GM23338 (cell line): Measurements from ENCODE around the gene LAS1L. TPM values are rescaled to one million over a fixed set of nuclear protein-coding genes. Genes with fewer than 3 reads are reported as not detected.

Experiments used
- ATAC-seq: fragments of 200-7000 bp; cut with Tn5 transposase; 3 replicates; pipeline ENCODE4 v1.9.1; 2020
- DNase-seq: peaks from one replicate; pipeline ENCODE4 v3.0.0-alpha.2; 2015; ENCODE audit warnings: low spot score
- H2AFZ ChIP-seq: fragments of 200-600 bp; sonication (generic); 2 replicates; pipeline ENCODE4 v1.8.0; 2016; ENCODE audit warnings: antibody characterized with exemption, mild to moderate bottlenecking, moderate library complexity
- H3F3A ChIP-seq: fragments of 200-600 bp; sonication (generic); replicated peaks from 2 replicates; pipeline ENCODE4 v1.8.0; 2017; ENCODE audit warnings: antibody characterized with exemption, mixed run types, low read depth
- H3K27ac ChIP-seq: fragments of 200-600 bp; sonication (generic); 2 replicates; pipeline ENCODE4 v1.6.1; 2016; ENCODE audit warnings: low read depth
- H3K27me3 ChIP-seq: fragments of 200-600 bp; sonication (generic); 2 replicates; pipeline ENCODE4 v1.8.0; 2016; ENCODE audit warnings: mild to moderate bottlenecking, mixed run types, moderate library complexity; ENCODE audit not compliant: insufficient read depth
- H3K36me3 ChIP-seq: fragments of 200-600 bp; sonication (generic); 2 replicates; pipeline ENCODE4 v1.8.0; 2016; ENCODE audit warnings: mild to moderate bottlenecking; ENCODE audit not compliant: insufficient read depth
- H3K4me1 ChIP-seq: fragments of 200-600 bp; sonication (generic); 2 replicates; pipeline ENCODE4 v1.8.0; 2016; ENCODE audit warnings: mild to moderate bottlenecking, moderate library complexity; ENCODE audit not compliant: insufficient read depth
- H3K4me2 ChIP-seq: fragments of 200-600 bp; sonication (generic); 2 replicates; pipeline ENCODE4 v1.7.1; 2017; ENCODE audit warnings: mixed run types
- H3K4me3 ChIP-seq: fragments of 200-600 bp; sonication (generic); 2 replicates; pipeline ENCODE4 v1.6.1; 2016; ENCODE audit warnings: mixed run types
- H3K79me2 ChIP-seq: fragments of 200-600 bp; sonication (generic); replicated peaks from 2 replicates; pipeline ENCODE4 v1.8.0; 2017; ENCODE audit warnings: mild to moderate bottlenecking; ENCODE audit not compliant: insufficient read depth
- H3K9me2 ChIP-seq: fragments of 200-600 bp; sonication (generic); 2 replicates; pipeline ENCODE4 v1.8.0; 2017; ENCODE audit not compliant: insufficient read depth
- H4K20me1 ChIP-seq: fragments of 200-600 bp; sonication (generic); replicated peaks from 2 replicates; pipeline ENCODE4 v1.8.0; 2017; ENCODE audit warnings: mild to moderate bottlenecking; ENCODE audit not compliant: insufficient read depth
- H3K27ac Mint-ChIP-seq: 2 replicates; pipeline ENCODE4 v1.8.0; 2020; ENCODE audit warnings: inconsistent platforms, mild to moderate bottlenecking, moderate library complexity, mixed read lengths
- H3K27me3 Mint-ChIP-seq: 3 replicates; pipeline ENCODE4 v1.8.0; 2022; ENCODE audit warnings: low read depth, mild to moderate bottlenecking, moderate library complexity, mixed read lengths, inconsistent platforms; ENCODE audit not compliant: insufficient read depth, poor library complexity
- H3K36me3 Mint-ChIP-seq: 3 replicates; pipeline ENCODE4 v1.8.0; 2021; ENCODE audit warnings: low read depth, mild to moderate bottlenecking, inconsistent platforms, moderate library complexity, mixed read lengths
- H3K4me1 Mint-ChIP-seq: 3 replicates; pipeline ENCODE4 v1.8.0; 2020; ENCODE audit warnings: mild to moderate bottlenecking, inconsistent platforms, mixed read lengths
- H3K4me3 Mint-ChIP-seq: 3 replicates; pipeline ENCODE4 v1.8.0; 2021; ENCODE audit warnings: moderate library complexity, mild to moderate bottlenecking, inconsistent platforms, mixed read lengths
- H3K9me3 Mint-ChIP-seq: 3 replicates; pipeline ENCODE4 v1.8.0; 2020; ENCODE audit warnings: moderate library complexity, mild to moderate bottlenecking, inconsistent platforms, mixed read lengths
- CREB1 ChIP-seq: fragments of 250-450 bp; sonication (Bioruptor Pico); IDR thresholded peaks from 2 replicates; pipeline ENCODE4 v1.5.0; 2020; ENCODE audit warnings: low read depth, mild to moderate bottlenecking, moderate library complexity
- CTCF ChIP-seq, 2 experiments: fragments of 200-600 bp in 1 of 2; sonication (generic) in 1 of 2; conservative IDR thresholded peaks; 2 replicates each; pipeline versions ENCODE4 v1.5.1 to v1.6.1; 2016 to 2017; ENCODE audit warnings: antibody characterized with exemption in 2 of 2, low read depth in 2 of 2, mild to moderate bottlenecking in 2 of 2, moderate library complexity in 1 of 2
- ETS1 ChIP-seq: IDR thresholded peaks from 2 replicates; pipeline ENCODE4 v1.6.1; 2016; ENCODE audit warnings: antibody characterized with exemption
- EZH2 ChIP-seq: fragments of 200-600 bp; sonication (generic); IDR thresholded peaks from one replicate; pipeline ENCODE4 v1.8.0; 2017; ENCODE audit warnings: antibody characterized with exemption, mild to moderate bottlenecking, low read depth; ENCODE audit not compliant: unreplicated experiment
- EZH2phosphoT487 ChIP-seq: fragments of 200-600 bp; sonication (generic); IDR thresholded peaks from one replicate; pipeline ENCODE4 v1.8.1; 2018; ENCODE audit warnings: antibody characterized with exemption; ENCODE audit not compliant: unreplicated experiment
- JUNB ChIP-seq: IDR thresholded peaks from one replicate; pipeline ENCODE4 v1.6.1; 2016; ENCODE audit warnings: antibody characterized with exemption; ENCODE audit not compliant: unreplicated experiment
- NANOG ChIP-seq: IDR thresholded peaks from 2 replicates; pipeline ENCODE4 v1.6.1; 2016; ENCODE audit warnings: antibody characterized with exemption, borderline replicate concordance
- POLR2AphosphoS5 ChIP-seq: IDR thresholded peaks from 2 replicates; pipeline ENCODE4 v1.6.1; 2016; ENCODE audit warnings: antibody characterized with exemption, low read depth
- REST ChIP-seq: IDR thresholded peaks from one replicate; pipeline ENCODE4 v1.6.1; 2018; ENCODE audit warnings: antibody characterized with exemption; ENCODE audit not compliant: unreplicated experiment
- STAT1 ChIP-seq: IDR thresholded peaks from one replicate; pipeline ENCODE4 v1.6.1; 2016; ENCODE audit warnings: antibody characterized with exemption; ENCODE audit not compliant: unreplicated experiment
- ZNF114 ChIP-seq: fragments of 250-450 bp; sonication (Bioruptor Pico); IDR thresholded peaks from 2 replicates; pipeline ENCODE4 v1.5.0; 2020; ENCODE audit warnings: mild to moderate bottlenecking, moderate library complexity
- ZNF331 ChIP-seq: fragments of 250-450 bp; sonication (Bioruptor Pico); IDR thresholded peaks from 2 replicates; pipeline ENCODE4 v1.5.0; 2020; ENCODE audit warnings: low read depth, mild to moderate bottlenecking, moderate library complexity
- ZNF462 ChIP-seq: fragments of 250-450 bp; sonication (Bioruptor Pico); IDR thresholded peaks from 2 replicates; pipeline ENCODE4 v1.5.0; 2020; ENCODE audit warnings: mild to moderate bottlenecking, moderate library complexity
- polyA plus RNA-seq: library from polyadenylated mRNA; unstranded; fragments of >200 nt; fragmentation: Nextera tagmentation; extraction: Ambion mirVana; gene quantifications from 2 replicates; pipeline ENCODE4 v1.2.1, GENCODE V29; 2016
- total RNA-seq: library from RNA; depleted of rRNA; stranded (reverse); fragments of >200 nt; shearing (Covaris generic); gene quantifications from 2 replicates; pipeline ENCODE4 v1.2.3, GENCODE V29; 2014

LAS1L gene
- total and polyA plus RNA-seq, 2 experiments from 2014 or later: 46.5 to 64.4 TPM

GRCh38 chrX:65491620-65492019, 43.0 kb downstream of the LAS1L start:
- no peaks in the 10 kb centered on the region for H3K27me3 Mint-ChIP-seq
- H3K9me2 ChIP-seq: no peaks in the 10 kb centered on the region
- H3K36me3 Mint-ChIP-seq: no peaks in the 10 kb centered on the region
- no peaks in the 10 kb centered on the region for H4K20me1 ChIP-seq
- H3K4me1 Mint-ChIP-seq: peaks cover 11% of the 10 kb centered on the region
- peaks cover 17% of the 10 kb centered on the region for H3K4me1 ChIP-seq
- no peak overlapping the region for H3K4me3 ChIP-seq
- H2AFZ ChIP-seq: no peak overlapping the region
- no peak overlapping the region for H3K27ac Mint-ChIP-seq
- H3K4me2 ChIP-seq: no peak overlapping the region
- ATAC-seq (no peak), DNase-seq (no peak)
- no peaks in the 10 kb centered on the region for H3F3A ChIP-seq
- H3K27me3 ChIP-seq: no peaks in the 10 kb centered on the region
- H3K4me3 Mint-ChIP-seq: no peak overlapping the region
- H3K36me3 ChIP-seq: no peaks in the 10 kb centered on the region
- no peak for TF ChIP-seq EZH2phosphoT487
- TF ChIP-seq ZNF331 (CRISPR knock-in tag): no peak
- TF ChIP-seq NANOG: no peak
- TF ChIP-seq CTCF (conservative IDR thresholded peaks at IDR 0.05; ENCODE audit: low read depth in 2 of 2): no peak
- TF ChIP-seq STAT1: no peak
- no peak for TF ChIP-seq ZNF462 (CRISPR knock-in tag)
- no peak for TF ChIP-seq EZH2
- no peak for TF ChIP-seq JUNB
- TF ChIP-seq POLR2AphosphoS5: no peak
- no peak for TF ChIP-seq ZNF114 (CRISPR knock-in tag)
- TF ChIP-seq ETS1: no peak
- no peak for TF ChIP-seq REST
- TF ChIP-seq CREB1 (CRISPR knock-in tag): no peak
- no peaks in the 10 kb centered on the region for H3K9me3 Mint-ChIP-seq
- H3K79me2 ChIP-seq: no peaks in the 10 kb centered on the region
- H3K27ac ChIP-seq: no peak overlapping the region
